ENCODE measurements around the gene FAM204A.

DNA sequence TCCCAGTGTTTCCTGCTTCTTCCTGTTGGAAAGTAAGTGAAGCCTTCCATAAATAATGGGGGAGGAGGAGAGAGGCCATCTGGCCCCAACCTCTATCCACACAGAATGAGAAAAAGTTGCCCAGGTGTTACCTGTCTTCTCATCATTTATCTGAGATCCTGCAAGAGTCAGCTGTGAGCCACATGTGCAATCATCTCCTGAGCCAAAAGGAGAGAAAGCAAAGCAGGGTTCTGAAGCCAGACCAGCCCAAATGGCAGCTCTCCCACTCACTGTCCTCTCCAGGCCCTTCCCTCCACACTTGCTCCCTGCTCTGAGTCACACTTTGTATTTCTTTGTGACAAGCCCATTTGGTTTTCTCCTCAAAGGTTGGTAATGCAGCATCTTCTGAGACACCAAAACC lies 65.9 kb downstream of the FAM204A start:
- TF ChIP-seq GATA3 (IDR thresholded peaks at IDR 0.05; ENCODE audit: low read depth, low read length), result no peak
- TF ChIP-seq GATA2 (IDR thresholded peaks at IDR 0.05; ENCODE audit: low read depth, low read length), result no peak

Measured in SH-SY5Y (cell line).